HCT116 (cell line): Measurements from ENCODE around the gene TNFSF9. TPM values are rescaled to one million over a fixed set of nuclear protein-coding genes. Genes with fewer than 3 reads are reported as not detected.

Experiments
- ATAC-seq: fragments of 200-7000 bp; cut with Tn5 transposase; 2 replicates; pipeline ENCODE4 v1.9.1; 2020; ENCODE audit warnings: mild to moderate bottlenecking, moderate library complexity
- BruUV-seq: library from RNA; stranded (reverse); fragments of 400-500 nt; replicated peaks from 2 replicates; lab custom pipeline; 2021; lab: Mats Ljungman, UMichigan
- CTCF ChIA-PET: fragments of 300-600 bp; sonication (Branson Sonifier 250); formaldehyde crosslinking; loops from one replicate; lab custom pipeline; 2021; ENCODE audit warnings: antibody characterized with exemption; lab: Charles Lee
- POLR2A ChIA-PET: fragments of 300-600, 350-600 bp; sonication (Branson Sonifier 250); formaldehyde crosslinking; loops from one replicate; lab custom pipeline; 2021; ENCODE audit warnings: antibody characterized with exemption; lab: Charles Lee
- RAD21 ChIA-PET, 2 experiments: fragments of 300-600 bp; sonication (Branson Sonifier 250); formaldehyde crosslinking; loops; one replicate each; lab custom pipeline; 2023; ENCODE audit warnings: low total read pairs in 2 of 2; ENCODE audit not compliant: uncharacterized antibody in 2 of 2, unreplicated experiment in 2 of 2, low non-redundant PET in 1 of 2; lab: Charles Lee
- DNase-seq: peaks from one replicate; pipeline ENCODE4 v3.0.0-alpha.2; 2010; ENCODE audit warnings: low read depth, low spot score
- H2AFZ ChIP-seq: fragments of 200-600 bp; shearing (Covaris generic), sonication (generic); 2 replicates; pipeline ENCODE4 v1.6.1; 2017; ENCODE audit warnings: low read depth, mixed run types, mixed read lengths, antibody characterized with exemption, low read length; ENCODE audit not compliant: poor library complexity, severe bottlenecking
- H3K27ac ChIP-seq: 2 replicates; pipeline ENCODE4 v1.5.1; 2012; ENCODE audit warnings: low read depth, low read length
- H3K27me3 ChIP-seq: fragments of 200-600 bp; sonication (generic); 2 replicates; pipeline ENCODE4 v1.6.1; 2016; ENCODE audit warnings: mixed run types, low read length, mixed read lengths; ENCODE audit not compliant: insufficient read depth
- H3K36me3 ChIP-seq, 2 experiments: fragments of 200-500 bp in 1 of 2; fragments of 200-600 bp in 1 of 2; sonication (Bioruptor generic) in 1 of 2; sonication (generic) in 1 of 2; 2 replicates each; pipeline versions ENCODE4 v1.5.1 to v1.6.1; 2014 to 2016; ENCODE audit warnings: low read length in 2 of 2, inconsistent platforms in 1 of 2, mixed read lengths in 1 of 2, mixed run types in 1 of 2; ENCODE audit not compliant: insufficient read depth in 2 of 2, control insufficient read depth in 1 of 2
- H3K4me1 ChIP-seq, 2 experiments: fragments of 200-600 bp in 1 of 2; sonication (generic) in 1 of 2; 2 replicates each; pipeline versions ENCODE4 v1.5.1 to v1.6.1; 2012 to 2017; ENCODE audit warnings: low read length in 2 of 2, inconsistent platforms in 1 of 2, mild to moderate bottlenecking in 1 of 2, mixed read lengths in 1 of 2, mixed run types in 1 of 2, moderate library complexity in 1 of 2; ENCODE audit not compliant: insufficient read depth in 2 of 2, control insufficient read depth in 1 of 2
- H3K4me2 ChIP-seq: fragments of 200-600 bp; sonication (generic); 2 replicates; pipeline ENCODE4 v1.6.1; 2017; ENCODE audit warnings: mixed run types, low read length, mixed read lengths
- H3K4me3 ChIP-seq, 2 experiments: fragments of 200-600 bp in 1 of 2; sonication (generic) in 1 of 2; replicated peaks in 1 of 2; 2 replicates each; pipeline ENCODE4 v1.5.1; 2011 to 2016; ENCODE audit warnings: low read length in 2 of 2, control low read depth in 1 of 2, low read depth in 1 of 2, mild to moderate bottlenecking in 1 of 2, mixed read lengths in 1 of 2, mixed run types in 1 of 2
- H3K79me2 ChIP-seq: fragments of 200-600 bp; sonication (generic); 2 replicates; pipeline ENCODE4 v1.6.1; 2017; ENCODE audit warnings: mild to moderate bottlenecking, mixed run types, low read length, moderate library complexity, mixed read lengths; ENCODE audit not compliant: insufficient read depth
- H3K9ac ChIP-seq: fragments of 200-600 bp; sonication (generic); 2 replicates; pipeline ENCODE4 v1.6.1; 2016; ENCODE audit warnings: low read length, mixed read lengths
- H3K9me2 ChIP-seq: fragments of 200-600 bp; sonication (generic), shearing (Covaris generic); 2 replicates; pipeline ENCODE4 v1.6.1; 2017; ENCODE audit warnings: mixed run types, mild to moderate bottlenecking, moderate library complexity; ENCODE audit not compliant: insufficient read depth
- H3K9me3 ChIP-seq, 2 experiments: fragments of 200-500 bp in 1 of 2; fragments of 200-600 bp in 1 of 2; sonication (Bioruptor generic) in 1 of 2; sonication (generic) in 1 of 2; 2 replicates each; pipeline ENCODE4 v1.6.1; 2014 to 2017; ENCODE audit warnings: low read length in 2 of 2, mixed read lengths in 2 of 2, inconsistent platforms in 1 of 2, low read depth in 1 of 2, mild to moderate bottlenecking in 1 of 2, mixed run types in 1 of 2, moderate library complexity in 1 of 2; ENCODE audit not compliant: control insufficient read depth in 1 of 2, insufficient read depth in 1 of 2
- H4K20me1 ChIP-seq: fragments of 200-600 bp; sonication (generic), shearing (Covaris generic); 2 replicates; pipeline ENCODE4 v1.6.1; 2017; ENCODE audit warnings: mixed run types, mild to moderate bottlenecking, moderate library complexity; ENCODE audit not compliant: insufficient read depth
- ATF3 ChIP-seq: IDR thresholded peaks from 2 replicates; pipeline ENCODE4 v1.6.1; 2012
- CBX3 ChIP-seq: IDR thresholded peaks from 2 replicates; pipeline ENCODE4 v1.6.1; 2012; ENCODE audit warnings: low read depth
- CEBPB ChIP-seq: IDR thresholded peaks from 2 replicates; pipeline ENCODE4 v1.6.1; 2012; ENCODE audit warnings: low read depth
- CTCF ChIP-seq, 3 experiments: fragments of 200-600 bp in 1 of 3; sonication (generic) in 1 of 3; IDR thresholded peaks in 2 of 3; conservative IDR thresholded peaks in 1 of 3; 2 replicates each; pipeline ENCODE4 v1.5.1; 2012 to 2017; ENCODE audit warnings: low read depth in 2 of 3, low read length in 2 of 3, antibody characterized with exemption in 1 of 3, borderline replicate concordance in 1 of 3, control low read depth in 1 of 3, mild to moderate bottlenecking in 1 of 3, mixed read lengths in 1 of 3, mixed run types in 1 of 3, moderate library complexity in 1 of 3; ENCODE audit not compliant: insufficient read depth in 1 of 3
- EGR1 ChIP-seq: IDR thresholded peaks from 2 replicates; pipeline ENCODE4 v1.6.1; 2012; ENCODE audit warnings: low read depth
- EZH2phosphoT487 ChIP-seq: fragments of 200-600 bp; IDR thresholded peaks from 2 replicates; pipeline ENCODE4 v1.6.1; 2018; ENCODE audit warnings: antibody characterized with exemption, borderline replicate concordance
- JUND ChIP-seq: IDR thresholded peaks from 2 replicates; pipeline ENCODE4 v1.6.1; 2012
- MAX ChIP-seq: IDR thresholded peaks from 2 replicates; pipeline ENCODE4 v1.6.1; 2012
- RAD21 ChIP-seq: IDR thresholded peaks from 2 replicates; pipeline ENCODE4 v1.6.1; 2012; ENCODE audit warnings: low read depth, mild to moderate bottlenecking
- YY1 ChIP-seq: IDR thresholded peaks from 2 replicates; pipeline ENCODE4 v1.6.1; 2011; ENCODE audit warnings: low read length, low read depth, moderate library complexity, mild to moderate bottlenecking; ENCODE audit not compliant: insufficient replicate concordance; ENCODE audit errors: extremely low read depth
- ZBTB33 ChIP-seq: IDR thresholded peaks from 2 replicates; pipeline ENCODE4 v1.6.1; 2011; ENCODE audit warnings: mild to moderate bottlenecking, low read length, moderate library complexity; ENCODE audit not compliant: insufficient replicate concordance; ENCODE audit errors: extremely low read depth
- ZFX ChIP-seq: fragments of 450-650 bp; IDR thresholded peaks from 2 replicates; pipeline ENCODE4 v1.6.1; 2017
- ZNF274 ChIP-seq: fragments of 200-500 bp; sonication (Bioruptor generic); IDR thresholded peaks from 2 replicates; pipeline ENCODE4 v1.6.1; 2014; ENCODE audit warnings: mild to moderate bottlenecking, low read depth, low read length, inconsistent platforms
- intact Hi-C: fragments of 100-400 bp; cut with micrococcal nuclease; formaldehyde crosslinking; loops from 2 replicates; pipeline ENCODE4 v1.10.0; 2022
- total RNA-seq: library from RNA; stranded (reverse); gene quantifications from one replicate; pipeline ENCODE4 v1.2.1, GENCODE V29; 2021; ENCODE audit not compliant: unreplicated experiment

TNFSF9 gene
- total RNA-seq, 1 experiment from 2014 or later: 25.1 TPM

GRCh38 chr19:6527893-6528543, 2.8 kb upstream of the TNFSF9 start:
- peaks cover 10 to 30% of the 10 kb centered on the region in 2 experiments for H3K4me1 ChIP-seq
- no peaks in the 10 kb centered on the region for H3K36me3 ChIP-seq
- no peaks in the 10 kb centered on the region for H3K9me2 ChIP-seq
- H3K27ac ChIP-seq: no peak overlapping the region
- TF ChIP-seq ZNF274: no peak
- TF ChIP-seq EZH2phosphoT487: no peak
- TF ChIP-seq CEBPB: no peak
- TF ChIP-seq CBX3: no peak
- no peak for TF ChIP-seq CTCF (IDR thresholded peaks at IDR 0.05 in 2 of 3, conservative IDR thresholded peaks at IDR 0.05 in 1 of 3; ENCODE audit: borderline replicate concordance in 1 of 3, insufficient read depth in 1 of 3, low read depth in 2 of 3, low read length in 2 of 3)
- no peak for TF ChIP-seq JUND
- TF ChIP-seq EGR1: no peak
- TF ChIP-seq MAX: no peak
- TF ChIP-seq RAD21: no peak
- TF ChIP-seq ZBTB33: no peak
- TF ChIP-seq ATF3: no peak
- no peak for TF ChIP-seq ZFX
- no peak for TF ChIP-seq YY1
- peaks cover 22% of the 10 kb centered on the region for H3K79me2 ChIP-seq
- CTCF ChIA-PET: no interaction called here
- no peaks in the 10 kb centered on the region for H3K9me3 ChIP-seq
- no peaks in the 10 kb centered on the region for H4K20me1 ChIP-seq
- no peak overlapping the region for H3K4me3 ChIP-seq
- H3K9ac ChIP-seq: no peak overlapping the region
- H3K4me2 ChIP-seq: no peak overlapping the region
- DNase-seq (no peak), ATAC-seq (no peak)
- RAD21 ChIA-PET: no interaction called here
- no peak overlapping the region for H2AFZ ChIP-seq
- no peaks in the 10 kb centered on the region for H3K27me3 ChIP-seq
- POLR2A ChIA-PET: no interaction called here
- intact Hi-C loops: no loop called here
- no TSS peak for BruUV-seq
